Embryonic facial prominence (tissue), 1 donor: ENCODE data around the gene NEO1.

Experiments used
- DNase-seq: peaks from one replicate; pipeline ENCODE4 v3.0.0-alpha.2; 2016; ENCODE audit errors: extremely low spot score

NEO1 gene

GRCh38 chr15:73303636-73304035 is 251.4 kb downstream of the NEO1 start:
- no peak for DNase-seq

GRCh38 chr15:73305331-73306211 is 253.3 kb downstream of the NEO1 start:
- DNase-seq = no peak

GRCh38 chr15:73308305-73308704 is 256.0 kb downstream of the NEO1 start:
- DNase-seq = no peak

GRCh38 chr15:73313861-73314260 is 261.6 kb downstream of the NEO1 start:
- DNase-seq = no peak

- DNase-seq = no peak
Measured at GRCh38 chr15:73317651-73318462, 265.6 kb downstream of the NEO1 start.

GRCh38 chr15:73318463-73319351 is 266.4 kb downstream of the NEO1 start:
- DNase-seq = no peak

GRCh38 chr15:73319460-73320245 is 267.4 kb downstream of the NEO1 start:
- DNase-seq = no peak

GRCh38 chr15:73320619-73321180 is 268.4 kb downstream of the NEO1 start:
- no peak for DNase-seq

GRCh38 chr15:73321496-73322450 is 269.5 kb downstream of the NEO1 start:
- peak; percentile 92 for DNase-seq

GRCh38 chr15:73322665-73323373 is 270.6 kb downstream of the NEO1 start:
- no peak for DNase-seq

- no peak for DNase-seq
Measured at GRCh38 chr15:73323374-73323955, 271.2 kb downstream of the NEO1 start.

GRCh38 chr15:73323956-73324355 is 271.7 kb downstream of the NEO1 start:
- DNase-seq = no peak

GRCh38 chr15:73324496-73325170 is 272.4 kb downstream of the NEO1 start:
- DNase-seq = no peak

- DNase-seq = no peak
Measured at GRCh38 chr15:73325191-73325861, 273.1 kb downstream of the NEO1 start.

GRCh38 chr15:73326157-73326556 is 273.9 kb downstream of the NEO1 start:
- no peak for DNase-seq

GRCh38 chr15:73328149-73328820 is 276.0 kb downstream of the NEO1 start:
- no peak for DNase-seq

- DNase-seq = no peak
Measured at GRCh38 chr15:73328981-73329380, 276.7 kb downstream of the NEO1 start.
